Activated CD8-positive, alpha-beta memory T cell treated with anti-CD3 and anti-CD28 coated beads, Interleukin-2, amount 50 U/mL, for 48 hours (primary cell): Measurements from ENCODE around the gene POU2AF3.
"Not testable (repeated sequence)": the region's sequence is repeated elsewhere in the genome, so short reads cannot be mapped to it uniquely, and the experiment has no call there.

ENCODE experiments used
- DNase-seq: peaks from one replicate; pipeline ENCODE4 v3.0.0-alpha.2; 2020

The POU2AF3 gene, protein sequence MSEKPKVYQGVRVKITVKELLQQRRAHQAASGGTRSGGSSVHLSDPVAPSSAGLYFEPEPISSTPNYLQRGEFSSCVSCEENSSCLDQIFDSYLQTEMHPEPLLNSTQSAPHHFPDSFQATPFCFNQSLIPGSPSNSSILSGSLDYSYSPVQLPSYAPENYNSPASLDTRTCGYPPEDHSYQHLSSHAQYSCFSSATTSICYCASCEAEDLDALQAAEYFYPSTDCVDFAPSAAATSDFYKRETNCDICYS

DNA sequence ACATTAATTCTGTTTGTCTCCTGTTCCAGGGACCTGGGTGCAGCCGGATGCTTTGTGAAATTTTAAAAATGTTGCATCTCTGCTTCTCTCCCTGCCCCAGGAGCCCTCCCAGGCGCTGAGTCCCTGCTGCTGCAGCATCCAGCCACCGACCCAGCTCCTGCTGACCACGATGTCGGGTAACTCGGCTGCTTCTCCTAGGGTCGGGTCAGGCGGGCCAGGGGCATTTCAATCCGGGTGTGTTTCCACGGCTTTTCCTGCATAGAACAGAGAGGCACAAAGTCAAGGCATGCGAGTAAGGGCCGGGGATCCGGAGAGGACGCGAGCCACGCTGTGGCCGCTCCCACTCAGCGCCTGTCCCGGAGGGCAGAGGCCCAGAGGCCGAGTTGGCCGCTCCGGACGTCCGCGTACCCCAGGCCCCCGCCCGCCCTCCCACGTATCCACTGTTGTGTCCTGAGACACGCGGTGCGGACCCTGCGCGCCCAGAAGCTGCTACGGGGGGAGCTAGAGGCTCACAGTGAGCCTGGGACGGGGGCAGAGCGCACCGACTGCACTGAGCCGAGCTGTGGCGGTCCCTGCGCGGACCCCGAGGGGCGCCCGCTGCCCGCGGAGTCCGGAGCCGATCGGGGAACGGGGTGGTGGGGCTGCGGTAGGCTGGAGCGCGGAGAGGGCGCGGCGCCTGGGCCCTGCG, at the start of gene POU2AF3:
TSS of gene POU2AF3 (plus strand) at position 134 of the 688 bp plus-strand sequence. CDS start at position 170, 36 bp downstream.
- no peak for DNase-seq

DNA sequence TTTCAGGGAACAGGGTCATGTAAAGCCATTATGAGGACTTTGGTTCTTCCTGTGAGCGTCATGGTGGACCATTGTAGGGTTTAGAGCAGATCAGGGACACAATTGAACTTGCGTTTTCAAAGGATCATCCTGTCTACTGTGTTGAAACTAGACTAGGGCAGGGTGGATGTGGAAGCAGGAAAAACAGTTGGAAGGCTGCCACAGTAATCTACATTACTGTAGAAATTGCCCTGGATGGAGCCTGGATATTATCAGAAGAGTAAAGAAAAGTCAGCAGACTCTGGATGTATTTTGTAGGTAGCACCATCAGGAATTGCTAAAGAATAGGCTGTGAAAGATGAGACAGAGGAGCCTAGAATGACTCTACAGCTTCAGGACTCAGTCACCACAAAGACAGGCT, 47.4 kb upstream of the POU2AF3 start:
- DNase-seq, result no peak

DNA sequence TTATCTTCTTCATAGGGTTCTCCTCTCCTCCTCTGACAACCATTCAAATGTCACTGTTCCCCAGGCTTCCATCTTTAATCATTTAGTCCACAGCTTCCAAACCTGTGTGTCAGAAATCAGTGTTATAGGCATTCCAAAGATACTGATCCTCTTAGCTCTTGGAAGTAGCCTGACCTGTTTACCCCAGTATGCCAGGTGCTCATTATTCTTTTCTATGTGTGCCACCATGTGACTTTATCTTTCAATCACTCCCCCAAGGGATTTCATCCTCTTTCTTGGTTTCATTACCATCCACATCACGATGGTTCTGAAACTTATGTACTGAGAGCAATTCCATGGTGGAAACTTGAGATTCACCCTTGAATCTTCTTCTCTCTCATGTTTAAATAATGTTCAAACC, 45.2 kb upstream of the POU2AF3 start:
- no peak for DNase-seq

DNA sequence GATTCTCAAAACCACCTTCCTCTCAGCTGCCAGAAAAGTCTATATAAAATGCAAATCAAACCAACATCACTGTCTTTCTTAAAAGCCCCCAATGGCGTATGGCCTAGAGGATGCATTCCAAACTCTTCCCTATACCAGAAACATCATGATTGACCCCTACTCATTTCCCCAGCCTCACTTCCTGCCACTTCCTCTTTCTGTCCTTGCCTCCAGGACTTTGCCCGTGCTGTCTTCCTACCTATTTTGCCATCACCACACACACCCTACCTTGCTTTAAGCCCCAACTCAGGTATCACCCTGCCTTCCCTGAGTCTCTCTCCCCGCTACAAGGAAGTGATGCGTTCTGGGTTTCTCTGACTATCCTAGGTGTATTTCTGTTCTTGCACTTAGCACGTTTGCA, 44.7 kb upstream of the POU2AF3 start:
- no peak for DNase-seq

DNA sequence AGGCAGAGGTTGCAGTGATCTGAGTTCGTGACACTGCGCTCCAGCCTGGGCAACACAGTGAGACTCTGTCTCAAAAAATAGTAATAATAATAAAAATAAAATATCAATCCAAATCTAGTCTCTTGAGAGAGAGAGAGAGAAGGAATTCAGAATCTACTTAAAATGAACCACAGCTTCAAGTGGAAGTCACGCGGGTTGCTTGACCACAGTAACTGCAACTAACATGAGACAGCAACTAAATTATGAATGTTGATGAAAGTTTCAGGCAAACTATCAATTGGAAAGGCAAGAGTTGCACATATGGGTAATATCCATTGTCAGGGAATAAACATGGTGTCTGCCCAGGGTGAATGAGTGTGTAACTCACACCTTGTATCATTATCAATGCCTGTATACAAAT, 40.3 kb upstream of the POU2AF3 start:
- no peak for DNase-seq

DNA sequence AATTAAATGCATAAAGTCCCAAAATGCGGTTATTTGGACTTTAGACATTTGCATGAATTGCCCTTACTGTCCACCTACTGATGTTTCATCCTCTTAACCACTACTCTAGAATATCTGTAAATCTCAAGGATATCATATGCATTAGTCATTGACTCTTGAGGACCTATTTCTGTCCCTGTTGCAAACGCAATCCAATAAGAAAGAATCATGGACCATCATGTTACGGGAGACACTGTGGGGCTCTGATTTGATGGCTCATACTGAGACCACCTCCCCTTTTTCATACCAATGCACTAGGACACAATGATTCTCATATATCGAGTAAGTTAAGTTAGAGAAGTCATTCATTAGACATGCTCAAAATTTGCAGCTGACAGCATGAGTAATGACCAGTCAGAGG, 38.5 kb upstream of the POU2AF3 start:
- no peak for DNase-seq

DNA sequence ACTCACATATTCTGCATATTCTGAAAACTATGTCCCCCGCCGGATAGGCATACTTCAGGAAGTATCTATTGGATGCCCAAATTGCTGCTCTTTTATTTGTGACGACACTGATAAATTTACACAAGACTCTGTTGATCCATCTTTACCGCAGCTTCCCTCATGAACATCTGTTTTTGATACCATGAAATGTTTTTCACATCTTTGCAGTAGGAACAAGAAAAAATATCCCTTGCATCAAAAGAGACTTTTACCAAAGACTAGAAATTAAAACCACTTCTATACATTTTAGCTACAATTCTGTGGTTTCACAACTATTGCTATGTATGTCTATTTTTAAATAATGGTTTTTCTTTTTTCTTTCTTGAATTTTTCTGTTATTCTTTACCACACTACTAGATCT, 37.5 kb upstream of the POU2AF3 start:
- no peak for DNase-seq

DNA sequence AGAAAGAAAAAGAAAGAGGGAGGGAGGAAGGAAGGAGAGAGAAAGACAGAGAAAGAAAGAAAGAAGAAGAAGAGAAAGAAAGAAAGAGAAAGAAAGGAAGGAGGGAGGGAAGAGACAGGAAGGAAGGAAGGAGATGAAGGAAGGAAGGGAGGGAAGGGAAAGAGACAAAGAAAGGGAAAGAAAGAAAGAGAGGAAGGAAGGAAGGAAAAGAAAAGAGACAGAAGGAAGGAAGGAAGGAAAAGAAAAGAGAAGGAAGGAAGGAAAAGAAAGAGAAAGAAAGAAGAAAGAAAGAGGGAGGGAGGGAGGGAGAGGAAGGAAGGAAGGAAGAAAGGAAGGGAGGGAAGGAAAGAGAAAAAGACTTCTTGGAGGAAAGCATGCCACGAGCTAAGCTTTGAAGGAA, 33.7 kb upstream of the POU2AF3 start:
- DNase-seq, result no peak

DNA sequence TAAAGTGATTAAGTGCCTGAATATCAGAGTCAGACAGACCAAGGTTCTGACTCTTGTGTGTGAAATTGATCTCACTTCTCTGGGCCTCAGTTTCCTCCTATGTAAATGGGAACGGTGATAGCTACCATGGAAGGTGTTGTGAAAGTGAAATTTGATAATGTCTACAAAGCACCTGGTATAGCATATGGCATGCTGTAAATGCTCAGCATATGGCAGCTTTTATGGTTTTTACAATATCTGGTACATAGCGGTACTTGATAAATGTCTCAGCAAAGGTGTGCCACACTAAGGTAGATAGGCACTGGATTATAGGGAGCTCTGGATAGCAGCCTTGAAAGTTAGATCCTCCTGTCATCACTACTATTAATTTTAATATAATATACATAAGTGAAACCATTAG, 32.9 kb upstream of the POU2AF3 start:
- no peak for DNase-seq

DNA sequence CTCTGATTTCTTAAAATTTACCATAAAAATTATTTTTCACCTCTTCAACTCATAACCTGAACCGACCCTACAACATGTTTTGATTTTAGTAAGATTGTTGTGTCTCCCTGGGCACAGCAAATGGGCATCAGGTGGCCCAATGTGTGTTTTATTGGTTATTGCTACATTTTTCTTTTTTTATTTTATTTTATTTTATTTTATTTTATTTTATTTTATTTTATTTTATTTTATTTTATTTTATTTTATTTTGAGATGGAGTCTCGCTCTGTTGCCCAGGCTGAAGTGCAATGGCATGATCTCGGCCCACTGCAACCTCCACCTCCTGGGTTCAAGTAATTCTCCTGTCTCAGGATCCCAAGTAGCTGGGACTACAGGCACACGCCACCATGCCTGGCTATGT, 30.0 kb upstream of the POU2AF3 start:
- DNase-seq, result not testable (repeated sequence)

DNA sequence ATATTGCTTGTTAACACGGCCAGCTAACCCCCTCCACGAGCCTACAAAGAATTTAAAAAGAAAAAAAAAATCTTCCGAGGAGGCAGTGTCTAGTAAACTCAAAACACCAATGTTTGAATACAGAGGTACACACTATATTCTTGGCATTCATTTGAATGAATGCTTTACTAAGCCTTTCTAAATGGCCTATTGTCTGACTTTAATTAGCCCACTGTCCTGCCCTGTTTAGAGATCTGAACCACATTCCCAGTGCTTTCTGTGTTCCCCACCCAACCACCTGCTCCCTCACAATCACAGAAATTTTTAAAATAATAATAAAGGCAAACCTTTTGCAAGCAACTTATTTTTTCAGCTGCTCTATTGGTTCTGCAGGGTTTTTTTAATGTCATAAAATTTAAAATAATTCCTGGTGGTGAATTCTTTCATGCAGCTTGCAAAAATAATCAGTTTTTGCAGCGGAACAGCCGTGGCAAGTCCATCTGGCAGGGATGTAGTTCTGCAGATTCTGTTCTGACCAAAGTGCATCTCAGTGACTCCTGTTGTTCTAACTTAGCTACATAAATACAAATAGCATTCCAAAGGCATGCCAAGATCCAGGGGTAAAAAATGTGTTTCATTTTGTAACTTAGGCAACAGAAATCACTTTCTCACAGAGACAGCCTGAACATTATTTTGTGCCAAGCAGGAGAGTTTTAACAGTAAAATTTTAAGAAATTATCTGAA, 29.0 kb upstream of the POU2AF3 start:
- DNase-seq, result no peak

DNA sequence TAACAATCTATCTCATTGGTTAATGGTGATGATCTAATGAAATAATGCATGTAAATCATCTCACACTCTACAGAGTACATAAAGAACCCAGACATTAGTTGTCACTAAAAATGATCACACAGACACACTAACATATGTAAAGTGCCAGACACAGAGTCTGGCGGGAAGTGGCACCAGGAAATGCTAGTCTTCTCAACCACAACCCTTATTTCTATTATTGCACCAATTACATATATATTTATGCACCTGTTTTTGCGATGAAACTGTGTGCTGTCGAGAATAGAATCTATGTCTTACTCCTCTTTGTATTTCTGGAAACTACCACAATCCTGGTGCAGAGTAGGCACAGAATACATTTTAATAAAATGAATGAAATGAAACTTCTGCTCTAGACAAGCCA, 25.9 kb upstream of the POU2AF3 start:
- DNase-seq, result no peak

DNA sequence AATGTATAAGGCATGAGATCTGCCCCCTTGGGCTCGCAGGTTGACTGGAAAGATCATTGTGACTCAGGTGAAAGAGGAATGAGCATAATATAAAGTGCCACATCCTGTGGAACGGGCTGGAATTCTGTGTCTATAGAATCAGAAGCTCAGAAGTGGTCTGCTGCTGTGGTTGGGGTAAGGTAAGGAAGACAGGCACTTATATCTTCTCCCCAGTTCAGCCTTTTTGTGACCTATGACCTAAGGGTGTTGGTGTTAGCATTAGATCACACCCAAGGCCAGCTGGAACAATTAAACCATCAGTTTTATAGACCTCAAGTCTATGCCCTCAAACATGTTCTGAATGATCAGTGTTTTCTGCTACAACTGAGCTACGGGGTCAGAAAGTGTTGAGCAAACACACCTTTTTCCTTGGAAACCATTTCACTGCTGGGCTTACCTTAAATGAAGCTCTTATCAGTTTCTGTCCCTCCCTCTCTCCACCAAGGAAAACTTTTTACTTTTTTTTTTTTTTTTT, 15.7 kb upstream of the POU2AF3 start:
- no peak for DNase-seq

DNA sequence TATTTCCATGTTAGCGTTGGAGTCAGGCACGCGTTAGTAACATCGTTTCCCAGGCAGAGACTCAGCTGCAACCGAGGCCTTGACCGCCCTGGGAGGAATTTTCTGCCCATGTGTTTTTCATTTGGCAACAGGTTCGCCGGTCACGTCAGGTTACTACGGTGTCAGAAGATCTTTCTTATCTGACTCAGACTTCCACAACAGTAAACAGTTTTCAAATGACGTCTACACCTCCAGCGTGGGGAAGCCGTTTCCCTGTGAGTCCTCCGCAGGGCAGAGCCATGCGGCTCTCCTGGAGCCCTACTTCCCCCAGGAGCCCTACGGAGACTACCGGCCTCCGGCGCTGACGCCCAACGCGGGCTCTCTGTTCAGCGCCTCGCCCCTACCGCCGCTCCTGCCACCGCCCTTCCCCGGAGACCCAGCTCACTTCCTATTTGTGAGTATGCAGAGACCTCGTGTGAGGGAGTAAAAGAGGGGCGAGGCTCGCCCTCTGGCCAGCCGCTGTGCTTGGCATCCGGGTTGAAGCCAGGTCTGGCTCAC, 14.3 kb upstream of the POU2AF3 start:
- no peak for DNase-seq

DNA sequence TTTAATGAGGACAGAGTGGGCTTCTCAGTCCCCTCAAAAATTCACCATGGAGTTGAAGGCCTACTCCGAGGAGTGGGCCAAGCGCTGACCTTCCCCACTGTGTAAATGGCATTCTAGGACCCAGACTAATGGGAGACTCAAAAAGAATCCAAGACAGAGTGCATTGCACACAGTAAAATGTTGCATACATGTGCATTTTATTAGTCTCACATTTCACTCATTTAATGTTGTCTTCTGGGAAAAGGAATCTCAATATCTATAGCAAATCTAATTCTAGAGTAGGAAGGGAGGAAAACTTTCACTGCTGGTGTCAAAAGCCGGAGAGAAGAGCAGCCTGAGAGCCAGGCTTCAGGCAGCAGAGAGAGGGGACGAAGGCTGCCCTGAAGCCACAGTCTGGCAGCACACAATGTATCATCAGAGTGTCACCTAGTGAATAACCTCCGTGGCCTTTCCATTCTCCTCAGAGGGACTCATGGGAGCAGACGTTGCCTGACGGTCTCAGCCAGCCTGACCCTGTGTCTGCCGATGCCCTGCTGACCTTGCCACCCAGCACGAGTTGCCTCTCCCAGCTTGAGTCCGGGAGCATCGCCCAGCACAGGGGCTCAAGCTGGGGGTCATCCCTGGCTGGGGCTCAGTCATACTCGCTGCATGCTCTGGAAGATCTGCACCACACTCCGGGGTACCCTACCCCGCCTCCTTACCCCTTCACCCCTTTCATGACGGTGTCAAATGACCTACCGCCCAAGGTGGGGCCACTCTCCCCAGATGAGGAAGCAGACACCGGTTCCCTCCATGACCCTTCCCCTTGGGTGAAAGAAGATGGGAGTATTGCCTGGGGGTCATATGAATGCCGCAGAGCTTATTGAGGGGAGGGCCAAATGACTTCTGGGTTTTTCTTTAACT, 12.9 kb upstream of the POU2AF3 start:
- no peak for DNase-seq

DNA sequence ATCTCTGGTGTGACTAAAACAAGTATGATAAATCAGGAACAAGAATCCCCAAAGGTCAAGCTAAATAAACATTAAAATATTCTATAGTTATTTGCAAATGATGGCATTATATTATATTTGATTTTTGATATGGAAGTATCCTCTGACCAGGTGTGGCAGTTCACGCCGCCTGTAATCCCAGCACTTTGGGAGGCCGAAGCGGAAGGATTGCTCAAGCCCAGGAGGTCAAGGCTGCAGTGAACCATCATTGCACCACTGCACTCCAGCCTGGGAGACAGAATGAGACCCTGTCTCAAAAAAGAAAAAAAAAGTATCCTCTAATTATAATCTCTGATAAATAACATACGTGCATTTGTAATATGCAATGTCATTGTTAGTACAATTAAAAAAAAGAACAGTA, 6.6 kb upstream of the POU2AF3 start:
- no peak for DNase-seq

DNA sequence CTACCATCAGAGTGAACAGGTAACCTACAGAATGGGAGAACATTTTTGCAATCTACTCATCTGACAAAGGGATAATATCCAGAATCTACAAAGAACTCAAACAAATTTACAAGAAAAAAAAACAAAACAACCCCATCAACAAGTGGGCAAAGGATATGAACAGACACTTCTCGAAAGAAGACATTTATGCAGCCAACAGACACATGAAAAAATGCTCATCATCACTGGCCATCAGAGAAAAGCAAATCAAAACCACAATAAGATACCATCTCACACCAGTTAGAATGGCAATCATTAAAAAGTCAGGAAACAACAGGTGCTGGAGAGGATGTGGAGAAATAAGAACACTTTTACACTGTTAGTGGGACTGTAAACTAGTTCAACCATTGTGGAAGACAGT, 5.9 kb upstream of the POU2AF3 start:
- not testable (repeated sequence) for DNase-seq

DNA sequence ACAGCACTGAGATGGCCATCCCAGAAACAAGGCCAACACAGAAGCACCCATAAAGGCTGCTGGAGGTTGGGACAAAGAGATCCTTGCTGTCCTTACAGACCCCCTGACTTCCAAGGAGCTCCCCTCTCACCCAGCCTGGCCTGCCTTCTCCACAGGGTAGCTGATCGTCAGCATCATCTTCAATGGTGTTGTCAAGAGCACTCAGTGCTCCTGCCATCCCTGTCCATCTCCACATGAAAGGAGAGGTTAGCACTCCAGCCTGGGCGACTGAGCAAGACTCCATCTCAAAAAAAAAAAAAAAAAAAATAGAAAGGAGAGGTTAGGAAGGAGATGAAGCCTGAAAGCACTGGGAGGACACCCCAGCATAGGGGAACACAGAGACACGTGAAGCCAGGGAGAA, 2.1 kb upstream of the POU2AF3 start:
- no peak for DNase-seq

DNA sequence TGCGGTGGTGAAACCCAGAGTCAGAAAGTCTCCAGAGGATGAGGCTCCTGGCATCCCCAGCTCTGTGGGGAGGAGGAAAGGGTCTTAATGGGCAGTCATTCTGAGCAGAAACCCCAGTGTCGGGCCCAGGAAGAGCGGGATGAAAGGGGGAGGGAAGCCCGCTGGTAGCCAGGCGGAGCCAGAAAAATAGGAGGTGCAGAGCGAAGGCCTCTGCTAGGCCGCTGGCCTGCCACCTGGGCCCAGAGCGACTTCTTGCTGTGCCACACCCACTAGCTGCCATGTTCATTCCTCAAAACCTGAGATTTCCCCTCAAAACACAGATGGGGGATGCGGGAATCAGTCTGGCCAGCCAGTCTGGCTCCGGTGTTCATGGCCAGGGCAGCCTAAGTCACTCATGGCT, 650 bp upstream of the POU2AF3 start:
- DNase-seq, result no peak

DNA sequence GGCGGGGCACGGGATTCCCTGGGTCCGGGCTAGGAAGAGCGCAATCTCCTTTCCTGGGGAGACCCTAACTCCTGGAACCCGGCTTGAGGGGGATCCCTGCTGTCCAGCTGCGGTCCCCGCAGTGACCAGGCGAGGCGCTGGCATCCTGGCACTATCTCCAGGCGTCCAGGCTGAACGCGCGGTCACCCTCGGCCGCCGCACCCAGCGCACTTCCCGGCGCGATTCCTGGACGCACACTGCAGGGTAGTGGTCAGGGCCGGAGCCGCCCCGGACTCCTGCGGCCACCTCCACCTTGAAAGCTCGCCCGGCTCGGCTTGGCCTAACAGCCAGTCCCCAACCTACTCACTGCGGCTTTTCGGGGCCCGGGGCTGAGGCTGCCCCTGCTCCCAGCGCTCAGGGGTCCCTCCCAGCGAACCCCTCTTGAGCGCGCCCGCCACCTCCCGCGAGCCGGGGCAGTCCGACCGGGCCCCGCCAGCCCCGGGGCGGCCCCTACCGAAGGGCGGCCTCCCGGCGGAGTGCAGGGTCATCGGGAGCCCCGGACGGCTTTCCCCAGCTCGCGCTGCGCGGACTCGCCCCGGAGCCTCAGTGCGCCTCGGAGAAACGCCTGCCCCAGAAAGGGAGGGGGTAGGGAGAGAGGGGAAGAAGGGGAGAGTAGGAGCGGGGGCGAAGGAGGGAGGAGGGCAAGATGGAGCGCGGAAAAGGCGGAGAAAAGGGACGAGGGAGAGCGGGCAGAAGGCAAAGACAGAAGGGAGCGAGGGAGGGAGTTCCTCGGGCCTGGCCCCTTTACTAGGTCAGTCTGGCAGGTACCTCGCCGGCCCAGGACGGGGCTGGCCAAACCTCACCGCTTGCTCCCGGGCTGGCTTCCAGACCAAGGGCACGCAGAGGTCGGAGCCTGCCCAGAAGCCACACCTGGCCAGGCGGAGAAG, 1.0 kb downstream of the POU2AF3 start:
- DNase-seq, result no peak

DNA sequence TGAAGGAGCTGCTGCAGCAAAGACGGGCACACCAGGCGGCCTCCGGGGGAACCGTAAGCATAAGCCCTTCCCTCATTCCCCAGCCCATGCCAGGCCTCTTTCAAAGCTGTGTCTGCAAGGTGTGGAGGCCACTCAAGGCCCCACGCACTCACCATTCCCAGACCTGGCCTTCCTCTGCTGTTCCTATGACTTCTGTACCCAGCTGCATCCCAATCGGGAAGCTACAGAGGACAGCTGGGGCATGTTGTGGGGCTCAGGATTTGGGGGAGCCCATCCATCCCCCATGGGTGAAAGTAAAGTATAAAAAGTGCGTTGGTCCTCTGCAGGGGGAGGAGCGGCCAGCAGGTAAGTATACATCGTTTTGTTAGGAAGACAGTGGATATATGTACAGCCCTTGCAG, 2.2 kb downstream of the POU2AF3 start:
- no peak for DNase-seq
